Islet of Langerhans (tissue), 1 donor: ENCODE results near the gene PEX14.

Source experiments
- FAIRE-seq: peaks from one replicate; lab custom pipeline; 2011; peaks lifted over from hg19 to GRCh38; lab: Jason Lieb, UNC

The PEX14 gene

DNA sequence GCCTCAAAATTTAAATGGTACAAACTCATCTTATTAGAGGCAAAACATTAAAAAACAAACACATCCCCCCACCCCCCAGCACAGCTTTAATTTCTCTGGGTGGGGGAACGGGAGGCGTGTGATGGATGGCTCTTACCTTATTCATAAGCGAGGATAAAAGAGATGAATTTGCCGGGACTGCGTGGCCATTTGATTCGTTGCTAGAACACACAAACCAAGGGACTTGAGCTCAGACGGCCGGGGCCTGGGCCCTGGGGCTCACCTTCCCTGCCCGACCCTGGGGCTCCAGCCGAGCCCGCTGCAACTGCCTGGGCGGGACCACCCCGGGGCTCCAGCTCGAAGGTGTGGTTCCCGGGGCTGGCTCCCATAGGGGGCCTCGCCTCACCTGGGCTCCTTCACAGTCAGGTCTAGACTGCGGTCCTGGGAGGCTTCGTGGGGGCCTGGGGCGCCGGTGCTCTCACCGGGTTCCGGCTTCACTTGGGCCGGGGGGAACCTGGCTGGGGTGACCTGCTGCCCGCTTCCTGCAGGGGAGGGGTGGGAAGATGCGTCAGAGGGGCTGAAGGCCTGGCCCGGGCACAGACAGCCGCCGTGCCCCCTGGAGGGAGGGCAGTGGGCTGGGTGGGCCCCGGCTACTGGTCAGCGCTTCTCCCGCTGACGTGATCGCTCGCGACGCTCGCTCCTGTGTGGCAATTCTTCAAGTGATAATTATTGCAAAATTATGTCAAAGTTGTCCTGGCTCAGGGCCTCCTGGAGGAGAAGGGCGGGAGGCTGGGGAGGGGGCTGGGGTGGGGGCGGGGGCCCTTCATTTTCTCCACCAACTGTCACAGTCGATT is 176.0 kb downstream of the PEX14 start:
- no peak for FAIRE-seq

DNA sequence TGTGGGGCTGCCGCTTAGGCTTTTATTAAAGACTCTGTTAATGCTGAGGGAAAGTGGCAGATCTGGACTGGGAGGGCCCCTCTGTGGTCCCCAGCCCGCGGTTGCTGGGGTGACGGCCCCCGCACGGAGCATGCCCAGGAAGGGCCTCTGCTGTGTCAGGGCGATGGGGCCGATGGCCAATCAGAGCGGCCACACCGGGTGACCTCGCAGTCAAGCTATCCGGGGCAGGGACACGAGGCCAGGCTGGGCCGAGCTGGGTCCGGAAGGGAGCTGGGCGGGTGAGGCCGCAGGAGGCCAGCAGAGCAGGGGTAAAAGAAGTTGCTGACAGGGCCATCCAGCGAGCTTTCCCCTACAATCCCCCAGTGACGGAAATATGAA is 176.6 kb downstream of the PEX14 start:
- no peak for FAIRE-seq

DNA sequence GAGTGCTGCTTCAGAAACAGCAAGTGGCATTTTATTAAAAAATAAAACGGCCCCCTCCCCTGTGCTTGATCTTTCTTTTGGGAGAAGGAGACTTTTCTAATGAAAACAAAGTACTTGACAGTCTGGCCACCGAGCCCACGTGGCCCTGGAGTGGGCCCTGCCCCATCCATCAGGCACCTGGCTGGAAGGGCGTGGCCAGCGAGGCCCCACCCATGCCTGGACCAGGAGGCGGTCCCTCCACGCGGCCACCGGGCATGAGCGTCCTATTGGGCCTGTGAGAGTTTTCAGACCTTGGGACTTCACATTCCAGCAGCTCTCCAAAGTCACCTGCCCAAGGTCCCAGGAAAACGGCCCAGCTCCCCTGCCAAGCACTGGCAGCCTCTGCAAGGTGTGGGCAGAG is 177.0 kb downstream of the PEX14 start:
- no peak for FAIRE-seq

DNA sequence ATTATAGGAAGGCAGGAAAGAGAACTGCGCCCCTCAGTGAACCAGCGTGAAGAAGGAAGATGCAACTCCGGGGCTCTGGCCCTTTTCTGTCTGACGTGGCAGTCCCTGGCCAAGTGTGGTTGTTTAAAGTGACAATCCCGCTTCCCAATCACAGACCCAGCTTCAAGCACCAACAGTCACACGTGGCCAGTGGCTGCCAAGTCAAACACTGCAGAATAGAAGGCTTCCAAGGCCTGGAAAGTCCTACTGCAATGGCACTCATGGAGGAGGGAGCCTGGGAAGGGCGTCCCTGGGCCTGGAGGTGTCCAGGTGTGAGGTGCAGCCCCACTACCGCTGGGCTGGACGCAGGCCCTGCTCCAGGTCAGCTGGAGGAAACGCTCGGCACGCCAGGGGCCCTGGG is 177.9 kb downstream of the PEX14 start:
- FAIRE-seq = no peak

DNA sequence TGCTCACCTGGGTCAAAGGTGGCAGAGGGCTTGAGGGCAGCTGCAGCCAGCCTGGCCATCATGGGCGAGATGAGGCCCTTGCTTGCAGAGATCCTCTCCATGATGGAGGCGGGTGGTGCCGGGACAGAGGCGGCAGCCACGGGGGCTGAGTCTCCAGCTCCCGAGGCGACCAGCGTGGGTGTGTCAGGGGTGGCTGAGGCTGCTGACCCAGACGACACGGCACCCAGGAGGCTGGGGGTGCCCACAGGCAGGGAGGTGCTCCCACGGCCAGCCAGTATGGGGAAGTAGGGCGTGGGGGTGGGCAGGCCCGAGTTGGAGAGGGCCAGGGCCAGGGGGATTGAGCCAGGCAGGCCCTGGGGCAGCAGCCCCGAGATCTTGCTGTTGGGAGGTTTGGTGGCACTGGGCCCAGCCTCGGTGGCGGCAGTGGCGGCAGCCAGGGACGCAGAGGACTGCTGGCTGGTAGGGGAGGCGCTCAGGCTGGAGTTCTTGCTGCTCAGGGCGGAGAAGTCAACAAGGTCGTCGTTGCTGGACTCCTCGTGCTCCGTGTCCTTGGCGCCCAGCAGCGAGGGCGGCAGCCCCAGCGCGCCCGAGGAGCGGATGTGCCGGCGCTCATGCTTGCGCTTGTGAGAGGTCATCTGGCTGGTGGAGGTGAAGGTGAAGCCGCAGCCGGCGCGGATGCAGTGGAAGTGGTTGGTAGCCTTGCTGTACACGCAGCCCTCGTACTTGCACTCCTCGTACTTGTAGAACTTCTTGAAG is 178.8 kb downstream of the PEX14 start:
- FAIRE-seq = no peak

DNA sequence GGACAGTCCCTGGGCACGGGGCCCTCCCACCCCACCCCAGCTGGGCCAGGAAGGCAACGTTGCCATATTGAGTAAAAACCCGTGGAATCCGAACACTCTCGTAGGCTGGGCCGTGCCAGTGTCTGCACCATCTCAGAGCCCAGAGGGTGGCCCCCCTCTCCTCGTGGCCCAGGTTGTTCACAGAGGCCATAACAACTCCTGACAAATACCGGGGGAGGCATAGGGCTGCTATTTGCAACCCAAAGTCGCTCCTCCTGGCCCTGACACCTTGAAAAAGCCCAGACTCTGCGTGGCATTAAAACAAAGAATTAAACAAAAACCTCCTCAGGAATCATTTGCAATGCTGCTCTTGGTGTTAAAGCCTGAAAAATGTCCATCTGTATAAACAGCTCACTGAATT is 180.3 kb downstream of the PEX14 start:
- no peak for FAIRE-seq

DNA sequence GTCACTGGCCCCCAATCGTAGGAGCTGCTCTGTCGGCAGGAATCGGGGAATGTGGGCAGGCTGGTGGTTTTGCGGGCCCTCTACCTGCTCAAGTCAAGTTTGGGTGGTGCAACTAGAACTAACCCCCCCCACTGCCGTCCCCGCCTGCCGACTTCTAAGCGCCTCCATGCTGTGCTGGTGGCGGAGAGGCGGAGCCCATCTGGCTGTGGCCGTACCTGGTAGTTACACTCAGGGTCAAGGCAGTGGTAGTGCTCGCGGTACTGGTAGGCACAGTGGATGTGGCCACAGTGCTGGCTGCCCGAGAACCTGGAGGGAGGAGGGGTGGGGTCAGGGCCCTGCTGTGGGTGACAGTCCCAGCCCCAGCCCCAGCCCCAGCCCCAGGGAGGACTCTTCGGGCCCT is 181.7 kb downstream of the PEX14 start:
- no peak for FAIRE-seq

DNA sequence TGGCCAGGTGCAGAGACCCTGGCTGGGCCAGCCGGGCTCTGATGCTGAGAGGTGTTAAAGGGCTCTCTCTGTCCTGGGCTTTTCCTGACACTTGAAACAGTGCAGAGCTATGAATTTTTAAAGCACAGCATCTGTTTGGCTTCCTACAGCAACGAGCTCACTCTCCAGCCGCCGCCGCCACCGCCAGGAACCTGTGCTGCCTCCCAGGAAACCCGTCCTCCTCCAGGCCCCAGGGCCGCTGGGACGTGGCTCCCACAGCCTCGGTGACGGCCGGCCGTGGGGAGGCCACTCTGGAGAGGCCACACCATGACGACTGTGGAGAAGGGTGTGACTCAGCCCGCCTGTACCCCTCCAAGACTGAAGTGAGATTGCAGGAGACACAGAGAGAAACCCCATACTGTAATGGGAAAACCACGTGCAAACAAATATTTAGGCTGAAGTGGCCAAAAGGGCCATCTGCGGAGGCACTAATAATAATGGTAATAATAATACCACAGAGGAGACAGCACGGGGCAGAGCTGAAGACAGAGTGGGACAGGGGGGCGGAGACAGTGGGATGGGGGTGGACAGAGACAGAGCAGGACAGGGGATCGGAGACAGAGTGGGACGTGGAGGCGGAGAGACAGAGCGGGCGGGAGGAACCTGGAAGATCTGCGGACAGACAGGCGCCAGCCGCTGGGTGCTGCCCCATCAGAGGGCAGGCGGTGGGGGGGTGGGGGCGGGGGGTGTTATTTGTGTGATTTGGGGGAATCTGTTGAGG is 182.5 kb downstream of the PEX14 start:
- no peak for FAIRE-seq

DNA sequence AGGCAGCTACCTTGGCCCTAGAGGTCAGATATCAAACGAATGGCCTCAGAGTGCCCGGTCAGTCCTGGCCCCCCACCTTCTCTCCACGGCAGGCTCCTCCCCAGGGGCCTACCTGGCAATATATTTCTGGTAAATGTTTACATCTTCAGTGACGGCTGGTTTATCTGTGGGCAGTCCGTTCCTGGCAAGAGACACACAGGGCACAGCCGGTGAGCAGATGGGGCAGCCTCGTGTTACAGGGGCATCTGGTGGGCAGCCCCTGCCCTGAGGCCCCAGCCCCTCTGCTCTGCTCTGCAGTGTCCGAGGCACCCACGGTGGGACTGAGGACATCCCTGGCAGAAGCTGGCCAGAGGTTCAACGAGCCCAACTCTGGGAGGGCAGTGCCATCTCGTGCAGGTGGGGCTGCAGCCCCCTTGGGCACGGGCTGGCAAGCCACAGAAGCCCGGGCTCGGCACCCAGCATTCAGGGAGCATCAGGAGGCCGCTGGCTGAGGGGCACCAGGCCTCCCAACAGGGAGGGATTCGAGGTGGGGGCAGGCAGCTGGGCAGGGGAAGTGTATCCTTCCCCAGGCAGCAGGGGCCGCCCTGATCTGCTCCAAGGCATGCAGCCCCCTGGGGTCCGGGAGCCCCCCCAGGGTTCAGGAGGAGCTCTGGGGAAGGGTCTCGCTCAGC is 183.8 kb downstream of the PEX14 start:
- no peak for FAIRE-seq

DNA sequence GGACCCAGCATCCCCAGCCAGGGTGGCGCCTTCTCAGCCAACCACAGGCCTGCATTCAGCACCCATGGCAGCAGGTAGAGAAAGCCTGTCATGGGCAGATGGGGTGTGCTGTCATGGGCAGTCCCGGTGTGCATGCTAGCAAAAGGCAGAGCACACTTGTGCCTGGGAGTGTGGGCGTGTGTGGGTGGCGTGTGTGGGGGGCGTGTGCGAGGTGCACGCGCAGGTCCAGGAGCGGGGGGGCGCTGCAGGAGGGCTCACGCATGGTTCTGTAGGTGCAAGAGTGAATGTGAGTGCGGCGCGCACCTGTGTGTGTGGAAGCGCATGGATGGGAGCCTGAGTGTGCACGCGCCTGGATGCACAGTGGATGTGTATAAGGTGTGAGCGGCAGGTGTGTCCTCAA is 184.5 kb downstream of the PEX14 start:
- no peak for FAIRE-seq

DNA sequence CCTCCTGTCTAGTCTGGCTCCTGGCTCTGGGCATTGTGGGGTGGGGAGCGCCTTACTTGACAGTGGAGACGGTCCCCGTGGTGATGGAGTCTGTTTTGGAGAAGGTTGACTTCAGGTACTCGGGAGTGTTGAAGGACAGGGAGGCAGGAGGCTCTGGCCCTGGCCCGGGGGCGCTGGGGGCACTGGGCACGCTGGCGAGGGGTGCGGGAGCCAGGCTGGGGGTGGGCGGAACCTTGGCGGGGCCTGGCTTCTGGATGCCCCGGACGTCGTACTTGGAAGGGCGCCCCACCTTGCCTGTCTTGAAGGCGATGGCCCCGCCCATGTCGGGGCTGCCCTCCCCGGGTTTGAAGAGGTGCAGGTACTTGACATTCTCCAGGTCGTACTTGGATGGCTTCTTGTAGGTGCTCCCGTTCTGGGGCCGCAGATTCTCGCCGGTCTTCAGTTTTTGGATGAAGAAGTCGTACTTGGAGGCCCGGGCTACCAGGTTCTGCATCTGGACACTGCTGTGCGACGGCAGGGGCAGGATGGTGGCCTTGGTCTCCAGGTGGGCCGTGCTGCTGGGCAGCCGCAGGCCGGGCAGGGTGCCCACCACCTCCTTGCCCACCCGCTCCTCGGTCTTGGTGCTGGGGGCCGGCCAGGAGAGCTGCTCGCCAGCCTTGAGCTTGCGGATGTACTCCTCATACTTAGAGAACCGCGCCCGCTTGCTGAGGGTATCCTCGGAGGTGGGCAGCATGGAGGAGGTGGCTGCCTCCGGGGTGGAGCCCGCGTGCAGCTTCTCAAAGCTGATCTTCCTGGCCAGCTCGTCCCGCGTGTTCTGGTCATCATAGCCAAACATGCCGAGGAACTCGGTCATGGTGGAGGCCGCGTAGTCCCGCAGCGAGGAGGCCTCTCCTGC is 185.1 kb downstream of the PEX14 start:
- FAIRE-seq = no peak

DNA sequence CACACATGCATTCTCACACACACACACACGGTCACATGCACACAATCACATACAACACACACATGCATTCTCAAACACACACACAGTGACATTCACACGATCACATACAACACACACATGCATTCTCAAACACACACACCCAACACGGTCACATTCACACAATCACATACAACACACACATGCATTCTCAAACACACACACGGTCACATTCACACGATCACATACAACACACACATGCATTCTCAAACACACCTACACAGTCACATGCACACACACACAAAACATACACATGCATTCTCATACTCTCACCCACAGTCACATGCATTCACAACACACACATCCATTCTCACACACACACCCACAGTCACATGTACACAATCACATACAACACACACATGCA is 186.7 kb downstream of the PEX14 start:
- FAIRE-seq = no peak

DNA sequence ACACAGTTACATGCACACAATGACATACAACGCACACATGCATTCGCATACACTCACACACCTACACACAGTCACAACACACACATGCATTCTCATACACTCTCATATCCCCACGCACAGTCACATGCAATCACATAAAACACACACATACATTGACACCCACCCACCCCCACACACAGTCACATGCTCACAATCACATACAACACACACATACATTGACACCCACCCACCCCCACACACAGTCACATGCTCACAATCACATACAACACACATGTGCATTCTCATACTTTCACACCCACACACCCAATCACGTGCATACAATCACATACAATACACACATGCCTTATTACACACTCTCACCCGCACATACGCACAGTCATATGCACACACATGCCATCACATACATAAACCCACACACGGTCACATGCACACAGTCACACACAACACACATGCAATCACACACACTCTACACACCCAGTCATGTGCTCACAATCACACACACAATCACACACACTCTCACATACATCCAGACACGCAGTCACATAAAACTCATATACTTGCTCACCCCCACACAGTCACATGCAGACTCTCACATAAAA is 187.4 kb downstream of the PEX14 start:
- FAIRE-seq = no peak

DNA sequence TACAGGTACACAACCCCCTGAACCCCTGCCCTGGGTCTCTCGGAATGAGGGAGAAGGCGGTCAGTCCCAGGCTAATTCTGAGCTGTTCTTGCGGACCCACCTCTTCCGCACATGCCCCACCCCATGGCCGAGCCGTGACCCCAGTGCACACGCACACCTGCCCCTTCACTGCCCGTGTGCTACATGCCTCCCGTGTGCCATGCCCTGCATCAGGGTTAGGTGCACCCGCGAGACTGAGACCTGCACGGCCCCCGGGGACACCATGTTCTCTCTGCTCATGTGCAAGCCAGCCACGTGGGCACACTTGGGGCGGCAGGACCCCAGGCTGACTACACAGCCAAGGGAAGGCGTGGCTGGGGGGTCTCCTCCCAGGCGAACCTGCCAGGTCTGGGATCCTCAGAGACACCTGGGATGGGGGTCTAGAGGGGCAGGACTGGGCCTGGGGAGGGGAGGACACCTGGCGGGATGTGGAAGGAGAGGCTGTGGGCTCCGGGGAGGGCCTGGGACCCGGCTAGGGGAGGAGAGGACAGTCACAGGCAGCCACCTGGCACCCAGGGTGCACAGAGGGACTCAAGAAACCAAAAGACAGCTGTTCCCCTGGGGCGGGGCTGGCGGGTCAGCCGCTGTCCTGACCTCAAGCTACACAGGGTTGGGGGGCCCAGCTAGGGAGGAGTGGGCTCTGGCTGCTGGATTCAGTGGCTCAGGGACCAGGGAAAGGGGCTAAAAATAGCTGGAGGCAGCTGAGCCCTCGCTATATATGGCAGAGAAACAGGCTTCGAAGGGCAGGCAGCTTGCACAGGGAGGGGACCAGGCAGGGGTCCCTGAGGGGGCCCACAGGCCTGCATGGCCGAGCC is 188.3 kb downstream of the PEX14 start:
- FAIRE-seq = no peak

DNA sequence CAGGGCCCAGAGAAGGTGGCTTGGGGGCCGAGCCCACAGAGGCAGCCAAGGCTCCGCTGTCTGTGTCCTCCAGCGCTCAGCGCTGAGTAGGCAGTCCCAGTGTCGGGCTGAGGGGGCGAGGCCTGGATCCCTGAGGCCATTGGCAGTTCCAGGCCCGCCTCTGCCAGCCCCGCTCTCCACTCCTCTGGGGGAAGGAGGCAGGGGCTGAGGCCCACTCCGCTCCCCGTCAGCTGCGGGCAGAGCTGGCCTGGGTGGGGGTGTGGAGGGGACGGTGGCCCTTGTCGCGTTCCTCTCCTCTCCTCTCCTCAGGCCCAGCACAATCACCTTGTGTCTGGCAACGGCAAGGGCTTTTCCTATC is 188.9 kb downstream of the PEX14 start:
- no peak for FAIRE-seq

DNA sequence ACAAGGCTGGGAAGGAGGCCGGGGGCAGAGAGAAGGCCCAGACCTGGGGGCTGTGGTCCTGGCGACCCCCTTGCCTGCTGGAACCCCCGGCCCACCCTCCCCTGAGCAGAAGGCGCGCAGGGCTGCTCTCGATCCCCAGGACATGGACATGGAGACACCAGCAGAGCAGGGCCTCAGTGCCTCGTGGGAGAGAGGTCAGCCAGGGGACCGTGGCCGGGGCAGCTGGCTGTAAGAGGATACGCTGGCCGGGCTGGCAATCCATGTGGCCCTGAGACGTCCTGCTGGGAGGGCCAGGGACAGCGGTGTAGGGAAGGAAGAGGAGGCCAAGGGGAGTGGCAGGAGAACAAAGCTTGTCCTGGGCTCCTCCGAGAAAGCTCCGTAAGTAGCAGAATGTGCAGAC is 189.5 kb downstream of the PEX14 start:
- no peak for FAIRE-seq

DNA sequence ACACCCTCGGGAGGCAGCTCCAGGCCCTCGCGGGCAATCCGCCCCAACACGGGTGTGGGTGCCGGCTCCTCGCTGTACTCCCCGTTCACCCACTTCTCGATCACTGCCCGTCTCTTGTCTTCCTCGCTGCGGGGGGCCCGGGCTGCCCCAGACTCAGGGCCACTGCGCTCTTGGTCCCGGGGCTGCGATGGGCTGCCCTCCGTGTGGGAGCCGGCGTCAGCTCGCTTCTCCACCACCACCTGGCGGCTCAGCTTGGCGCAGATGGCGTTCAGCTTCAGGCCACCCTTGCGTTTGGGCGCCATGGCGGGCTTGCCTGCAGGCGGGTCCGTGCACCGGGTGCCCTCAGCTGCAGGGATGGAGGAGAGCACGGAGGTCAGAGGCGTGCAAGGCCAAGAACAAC is 190.5 kb downstream of the PEX14 start:
- FAIRE-seq = no peak

DNA sequence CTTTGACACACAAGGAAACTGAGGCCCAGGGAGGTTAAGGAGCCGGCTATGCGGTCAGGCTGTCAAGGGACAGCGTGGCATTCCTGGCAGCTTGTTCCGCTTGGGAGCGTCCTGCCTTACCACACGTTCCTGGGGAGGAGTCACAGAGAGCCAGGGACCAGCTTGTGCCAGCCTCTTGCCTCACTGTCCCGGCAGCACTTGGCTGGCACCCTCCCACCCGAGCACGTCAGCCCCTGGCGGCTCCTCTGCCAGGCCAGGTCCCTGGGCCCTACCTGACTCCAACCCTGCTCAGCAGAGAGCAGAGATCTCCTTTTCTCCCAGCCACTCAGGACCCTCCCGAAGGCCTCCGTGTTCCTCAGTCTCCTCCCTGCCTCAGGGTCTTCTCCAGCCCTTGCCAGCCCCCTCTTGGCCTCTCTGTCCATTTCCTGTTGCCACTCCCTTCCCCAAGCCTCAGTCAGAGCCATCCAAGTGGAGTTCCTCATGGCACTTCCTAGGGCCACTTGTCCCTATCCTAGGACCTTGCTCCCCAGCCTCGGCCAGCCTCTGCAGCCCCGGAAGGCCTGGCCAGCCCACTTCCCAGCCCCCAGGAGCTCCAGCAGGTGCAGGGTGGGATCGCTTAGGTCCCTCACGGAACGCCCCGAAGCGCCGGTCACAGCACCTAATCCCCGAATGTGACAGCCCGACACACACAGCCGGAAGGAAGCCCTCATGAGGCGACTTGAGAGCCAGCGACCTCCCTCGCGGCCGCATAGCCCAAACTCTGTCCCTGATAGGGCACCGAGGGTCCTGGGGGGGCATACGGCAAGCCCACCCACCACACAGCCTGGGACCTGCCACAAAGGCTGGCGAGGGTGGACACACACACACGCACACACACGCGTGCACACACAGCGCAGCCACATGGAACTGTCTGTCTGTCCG is 191.4 kb downstream of the PEX14 start:
- no peak for FAIRE-seq
